HG02852 (cell line): ENCODE results near the gene ACE.

Experiments
- ATAC-seq: cut with Tn5 transposase; IDR thresholded peaks from one replicate; pipeline ENCODE4 v1.9.1; 2021; ENCODE audit warnings: mild to moderate bottlenecking, moderate library complexity; ENCODE audit not compliant: unreplicated experiment

The ACE gene

GRCh38 chr17:63474174-63474573 lies 2.7 kb upstream of the ACE start:
- ATAC-seq = no peak

- ATAC-seq = no peak
These were observed 2.0 kb upstream of the ACE start for GRCh38 chr17:63474586-63475460.

- ATAC-seq = no peak
These were observed 1.1 kb upstream of the ACE start for GRCh38 chr17:63475491-63476412.

- ATAC-seq = peak; percentile 19
These were observed 405 bp upstream of the ACE start for GRCh38 chr17:63476459-63476853.

- peak; percentile 18 for ATAC-seq
These were observed 899 bp downstream of the ACE start for GRCh38 chr17:63477480-63478440.

- peak; percentile 76 for ATAC-seq
These were observed 2.1 kb downstream of the ACE start for GRCh38 chr17:63478814-63479494.

- ATAC-seq = no peak
These were observed 2.8 kb downstream of the ACE start for GRCh38 chr17:63479495-63480184.

GRCh38 chr17:63480192-63480784 lies 3.4 kb downstream of the ACE start:
- no peak for ATAC-seq

GRCh38 chr17:63480826-63481487 lies 4.1 kb downstream of the ACE start:
- no peak for ATAC-seq

GRCh38 chr17:63481488-63481870 lies 4.6 kb downstream of the ACE start:
- ATAC-seq = no peak

GRCh38 chr17:63482509-63482908 lies 5.6 kb downstream of the ACE start:
- no peak for ATAC-seq

GRCh38 chr17:63483038-63483437 lies 6.2 kb downstream of the ACE start:
- ATAC-seq = no peak

- ATAC-seq = no peak
These were observed 7.1 kb downstream of the ACE start for GRCh38 chr17:63483655-63484575.

GRCh38 chr17:63486317-63487013 lies 9.6 kb downstream of the ACE start:
- no peak for ATAC-seq

GRCh38 chr17:63487014-63487339 lies 10.1 kb downstream of the ACE start:
- ATAC-seq = no peak

GRCh38 chr17:63488851-63489250 lies 12.0 kb downstream of the ACE start:
- ATAC-seq = no peak

GRCh38 chr17:63489291-63489690 lies 12.4 kb downstream of the ACE start:
- no peak for ATAC-seq
